ENCODE measurements around the gene ADCY2. TPM values are rescaled to one million over a fixed set of nuclear protein-coding genes. Genes with fewer than 3 reads are reported as not detected.
A peak's percentile ranks its signal among the peaks of the same experiment; 100 is the strongest.

Gene ADCY2
- total RNA-seq, 1 experiment from 2014 or later, result 31.3 TPM

GRCh38 chr5:7495131-7495517 is 99.2 kb downstream of the ADCY2 start:
- Histone ChIP-seq H2BK12ac (ENCODE audit: insufficient read length, low read depth, low read length) (no peak overlapping the region), H2AFZ (ENCODE audit: low read length) (no peak overlapping the region), H2AK5ac (ENCODE audit: insufficient read length, low read length) (no peak overlapping the region), H3K27ac (ENCODE audit: insufficient read length, low read depth, low read length) (no peak overlapping the region), H4K5ac (ENCODE audit: insufficient read length, low read depth, low read length) (no peak overlapping the region), H3T11ph (ENCODE audit: low read length) (no peak overlapping the region), H3K23ac (ENCODE audit: insufficient read length, low read depth, low read length) (no peak overlapping the region), H3K18ac (ENCODE audit: insufficient read length, low read depth, low read length) (no peak overlapping the region), H2BK5ac (ENCODE audit: insufficient read length, low read length) (no peak overlapping the region), H4K91ac (ENCODE audit: insufficient read length, low read depth, low read length) (no peak overlapping the region), H3K27me3 (ENCODE audit: insufficient read depth, low read length) (no peaks in the 10 kb centered on the region), H3K79me1 (ENCODE audit: insufficient read depth, low read depth, low read length, poor library complexity, severe bottlenecking) (no peaks in the 10 kb centered on the region), H3K4ac (ENCODE audit: low read depth, low read length) (no peak overlapping the region), H3K9me3 (ENCODE audit: control insufficient read depth, low read depth, low read length) (no peaks in the 10 kb centered on the region), H2BK120ac (ENCODE audit: low read depth, low read length, poor library complexity, severe bottlenecking) (no peak overlapping the region), H3K9ac (ENCODE audit: extremely low read depth, insufficient read length, low read length) (no peak overlapping the region), H3K56ac (ENCODE audit: insufficient read length, low read depth, low read length) (no peak overlapping the region), H3K23me2 (ENCODE audit: insufficient read length, low read depth, low read length, poor library complexity, severe bottlenecking) (no peaks in the 10 kb centered on the region), H3K14ac (ENCODE audit: insufficient read depth, low read length) (no peak overlapping the region), H3K4me1 (ENCODE audit: insufficient read depth, low read length) (peaks cover 19% of the 10 kb centered on the region), H2BK15ac (ENCODE audit: low read depth, low read length) (no peak overlapping the region), H3K79me2 (ENCODE audit: insufficient read depth, low read length) (peaks cover 3% of the 10 kb centered on the region; the same call in 1 of the 2 replicates), H4K20me1 (ENCODE audit: control insufficient read depth, insufficient read depth, insufficient read length) (no peaks in the 10 kb centered on the region), H2BK20ac (ENCODE audit: low read depth, low read length, poor library complexity, severe bottlenecking) (no peak overlapping the region), H4K8ac (replicated peaks; ENCODE audit: insufficient read length, low read depth, low read length) (no peak overlapping the region), H3K4me2 (ENCODE audit: insufficient read depth, insufficient read length, low read length) (no peak overlapping the region)
- no peak for TF ChIP-seq CTCF (conservative IDR thresholded peaks at IDR 0.05)
- Mint-ChIP-seq H3K4me3 (no peak overlapping the region), H3K9me3 (no peaks in the 10 kb centered on the region), H3K36me3 (ENCODE audit: insufficient read depth in 1 of 3, low read depth in 3 of 3) (no peaks in the 10 kb centered on the region), H3K27ac (peak overlapping the region in 2 of 3 experiments; percentile 9 to 35; a peak in 1 of 7 replicates), H3K4me1 (peaks cover 12 to 13% of the 10 kb centered on the region in 2 experiments), H3K27me3 (ENCODE audit: low read depth) (no peaks in the 10 kb centered on the region)
- no CpG with 5 or more reads among the region's 5 CpGs for WGBS (ENCODE audit: extremely low coverage, insufficient read length, low lambda C conversion rate)
- DNase-seq, result no peak

Data from H9 (cell line).